ENCODE data around the gene PURA. TPM values are rescaled to one million over a fixed set of nuclear protein-coding genes. Genes with fewer than 3 reads are reported as not detected.

The PURA gene
- total and polyA plus RNA-seq, 2 of the 13 experiments (the other 11 are each of a cell fraction or from before 2014, with no cell fraction given), result 2.0 to 5.0 TPM

GRCh38 chr5:140145818-140146522 lies 32.1 kb downstream of the PURA start (continued):
- TF ChIP-seq, protein P1, sequence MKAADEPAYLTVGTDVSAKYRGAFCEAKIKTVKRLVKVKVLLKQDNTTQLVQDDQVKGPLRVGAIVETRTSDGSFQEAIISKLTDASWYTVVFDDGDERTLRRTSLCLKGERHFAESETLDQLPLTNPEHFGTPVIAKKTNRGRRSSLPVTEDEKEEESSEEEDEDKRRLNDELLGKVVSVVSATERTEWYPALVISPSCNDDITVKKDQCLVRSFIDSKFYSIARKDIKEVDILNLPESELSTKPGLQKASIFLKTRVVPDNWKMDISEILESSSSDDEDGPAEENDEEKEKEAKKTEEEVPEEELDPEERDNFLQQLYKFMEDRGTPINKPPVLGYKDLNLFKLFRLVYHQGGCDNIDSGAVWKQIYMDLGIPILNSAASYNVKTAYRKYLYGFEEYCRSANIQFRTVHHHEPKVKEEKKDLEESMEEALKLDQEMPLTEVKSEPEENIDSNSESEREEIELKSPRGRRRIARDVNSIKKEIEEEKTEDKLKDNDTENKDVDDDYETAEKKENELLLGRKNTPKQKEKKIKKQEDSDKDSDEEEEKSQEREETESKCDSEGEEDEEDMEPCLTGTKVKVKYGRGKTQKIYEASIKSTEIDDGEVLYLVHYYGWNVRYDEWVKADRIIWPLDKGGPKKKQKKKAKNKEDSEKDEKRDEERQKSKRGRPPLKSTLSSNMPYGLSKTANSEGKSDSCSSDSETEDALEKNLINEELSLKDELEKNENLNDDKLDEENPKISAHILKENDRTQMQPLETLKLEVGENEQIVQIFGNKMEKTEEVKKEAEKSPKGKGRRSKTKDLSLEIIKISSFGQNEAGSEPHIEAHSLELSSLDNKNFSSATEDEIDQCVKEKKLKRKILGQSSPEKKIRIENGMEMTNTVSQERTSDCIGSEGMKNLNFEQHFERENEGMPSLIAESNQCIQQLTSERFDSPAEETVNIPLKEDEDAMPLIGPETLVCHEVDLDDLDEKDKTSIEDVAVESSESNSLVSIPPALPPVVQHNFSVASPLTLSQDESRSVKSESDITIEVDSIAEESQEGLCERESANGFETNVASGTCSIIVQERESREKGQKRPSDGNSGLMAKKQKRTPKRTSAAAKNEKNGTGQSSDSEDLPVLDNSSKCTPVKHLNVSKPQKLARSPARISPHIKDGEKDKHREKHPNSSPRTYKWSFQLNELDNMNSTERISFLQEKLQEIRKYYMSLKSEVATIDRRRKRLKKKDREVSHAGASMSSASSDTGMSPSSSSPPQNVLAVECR (CRISPR knock-in tag; IDR thresholded peaks at IDR 0.05; ENCODE audit: borderline replicate concordance), result peak; percentile 50; the same call in 1 of the 2 replicates
- TF ChIP-seq MATR3 (CRISPR knock-in tag; IDR thresholded peaks at IDR 0.05) (no peak), TOPORS (CRISPR knock-in tag; IDR thresholded peaks at IDR 0.05) (no peak), ZBTB33 (CRISPR knock-in tag; IDR thresholded peaks at IDR 0.05) (no peak), SALL1 (CRISPR knock-in tag; IDR thresholded peaks at IDR 0.05) (peak; percentile 61), ZNF687 (CRISPR knock-in tag; IDR thresholded peaks at IDR 0.05) (peak; percentile 73), SP4 (CRISPR knock-in tag; IDR thresholded peaks at IDR 0.05) (peak; percentile 57; the same call in 1 of the 2 replicates), RCOR2 (CRISPR knock-in tag; IDR thresholded peaks at IDR 0.05) (no peak), ZNF800 (CRISPR knock-in tag; IDR thresholded peaks at IDR 0.05) (peak; percentile 78), ZNF138 (CRISPR knock-in tag; IDR thresholded peaks at IDR 0.05; ENCODE audit: low read depth) (no peak), RARG (CRISPR knock-in tag; IDR thresholded peaks at IDR 0.05; ENCODE audit: low read depth) (no peak), TARDBP (CRISPR knock-in tag; IDR thresholded peaks at IDR 0.05) (0 out of 2 replicates have a peak, but pooled peaks have one; percentile 29)
- TF ChIP-seq, protein P2, sequence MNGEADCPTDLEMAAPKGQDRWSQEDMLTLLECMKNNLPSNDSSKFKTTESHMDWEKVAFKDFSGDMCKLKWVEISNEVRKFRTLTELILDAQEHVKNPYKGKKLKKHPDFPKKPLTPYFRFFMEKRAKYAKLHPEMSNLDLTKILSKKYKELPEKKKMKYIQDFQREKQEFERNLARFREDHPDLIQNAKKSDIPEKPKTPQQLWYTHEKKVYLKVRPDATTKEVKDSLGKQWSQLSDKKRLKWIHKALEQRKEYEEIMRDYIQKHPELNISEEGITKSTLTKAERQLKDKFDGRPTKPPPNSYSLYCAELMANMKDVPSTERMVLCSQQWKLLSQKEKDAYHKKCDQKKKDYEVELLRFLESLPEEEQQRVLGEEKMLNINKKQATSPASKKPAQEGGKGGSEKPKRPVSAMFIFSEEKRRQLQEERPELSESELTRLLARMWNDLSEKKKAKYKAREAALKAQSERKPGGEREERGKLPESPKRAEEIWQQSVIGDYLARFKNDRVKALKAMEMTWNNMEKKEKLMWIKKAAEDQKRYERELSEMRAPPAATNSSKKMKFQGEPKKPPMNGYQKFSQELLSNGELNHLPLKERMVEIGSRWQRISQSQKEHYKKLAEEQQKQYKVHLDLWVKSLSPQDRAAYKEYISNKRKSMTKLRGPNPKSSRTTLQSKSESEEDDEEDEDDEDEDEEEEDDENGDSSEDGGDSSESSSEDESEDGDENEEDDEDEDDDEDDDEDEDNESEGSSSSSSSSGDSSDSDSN (CRISPR knock-in tag; IDR thresholded peaks at IDR 0.05), result peak; percentile 91
